PC-3 (cell line): Measurements from ENCODE around the gene SLC1A5. TPM values are rescaled to one million over a fixed set of nuclear protein-coding genes. Genes with fewer than 3 reads are reported as not detected.

Source experiments
- ATAC-seq: fragments of 200-7000 bp; cut with Tn5 transposase; 2 replicates; pipeline ENCODE4 v1.9.1; 2020; ENCODE audit warnings: mild to moderate bottlenecking, moderate library complexity
- BruUV-seq: library from RNA; stranded (reverse); fragments of 400-500 nt; replicated peaks from 2 replicates; lab custom pipeline; 2021; lab: Mats Ljungman, UMichigan
- CTCF ChIA-PET: fragments of 300-600 bp; sonication (Branson Sonifier 250); formaldehyde crosslinking; loops from one replicate; lab custom pipeline; 2022; ENCODE audit warnings: antibody characterized with exemption; lab: Charles Lee
- POLR2A ChIA-PET: fragments of 300-600 bp; sonication (Branson Sonifier 250); formaldehyde crosslinking; loops from one replicate; lab custom pipeline; 2022; ENCODE audit warnings: antibody characterized with exemption; ENCODE audit not compliant: unreplicated experiment; lab: Charles Lee
- DNase-seq: peaks from one replicate; pipeline ENCODE4 v3.0.0-alpha.2; 2015
- H2AFZ ChIP-seq: fragments of 300-600 bp; sonication (generic); 2 replicates; pipeline ENCODE4 v1.6.0; 2016; ENCODE audit warnings: antibody characterized with exemption, low read length
- H3F3A ChIP-seq: fragments of 300-600 bp; sonication (generic); one replicate; pipeline ENCODE4 v1.6.0; 2017; ENCODE audit warnings: antibody characterized with exemption, low read length, control low read depth, mild to moderate bottlenecking; ENCODE audit not compliant: unreplicated experiment
- H3K27ac ChIP-seq: fragments of 300-600 bp; sonication (generic); 2 replicates; pipeline ENCODE4 v1.5.1; 2016; ENCODE audit warnings: mild to moderate bottlenecking, low read length
- H3K27me3 ChIP-seq: fragments of 300-600 bp; sonication (generic); 2 replicates; pipeline ENCODE4 v1.6.1; 2016; ENCODE audit warnings: low read length, mixed read lengths
- H3K36me3 ChIP-seq: fragments of 300-600 bp; sonication (generic); 2 replicates; pipeline ENCODE4 v1.6.1; 2016; ENCODE audit warnings: low read depth, mixed run types, low read length, mixed read lengths
- H3K4me1 ChIP-seq: fragments of 300-600 bp; sonication (generic); 2 replicates; pipeline ENCODE4 v1.5.1; 2016; ENCODE audit warnings: low read length; ENCODE audit not compliant: insufficient read depth
- H3K4me2 ChIP-seq: fragments of 300-600 bp; sonication (generic); 2 replicates; pipeline ENCODE4 v1.6.0; 2016; ENCODE audit warnings: low read length
- H3K4me3 ChIP-seq: fragments of 300-600 bp; sonication (generic); 2 replicates; pipeline ENCODE4 v1.5.1; 2016; ENCODE audit warnings: mild to moderate bottlenecking, low read length, mixed read lengths
- H3K79me2 ChIP-seq: fragments of 300-600 bp; sonication (generic); 2 replicates; pipeline ENCODE4 v1.6.1; 2017; ENCODE audit warnings: low read length, mixed read lengths
- H3K9ac ChIP-seq: fragments of 300-600 bp; sonication (generic); 2 replicates; pipeline ENCODE4 v1.6.0; 2016; ENCODE audit warnings: mild to moderate bottlenecking, low read length
- H3K9me2 ChIP-seq: fragments of 300-600 bp; sonication (generic); replicated peaks from 2 replicates; pipeline ENCODE4 v1.6.1; 2016; ENCODE audit warnings: mixed run types, low read length, mixed read lengths
- H3K9me3 ChIP-seq: fragments of 300-600 bp; sonication (generic); 2 replicates; pipeline ENCODE4 v1.6.1; 2016; ENCODE audit warnings: low read length, mixed read lengths
- H4K20me1 ChIP-seq: fragments of 300-600 bp; sonication (generic); 2 replicates; pipeline ENCODE4 v1.6.1; 2016; ENCODE audit warnings: low read length, mixed read lengths
- CTCF ChIP-seq: fragments of 300-600 bp; sonication (generic); conservative IDR thresholded peaks from 2 replicates; pipeline ENCODE4 v1.5.1; 2017; ENCODE audit warnings: antibody characterized with exemption, low read depth, mild to moderate bottlenecking, low read length
- EZH2 ChIP-seq: fragments of 300-600 bp; sonication (generic); IDR thresholded peaks from one replicate; pipeline ENCODE4 v1.6.1; 2017; ENCODE audit warnings: antibody characterized with exemption, mild to moderate bottlenecking, low read length; ENCODE audit not compliant: unreplicated experiment
- EZH2phosphoT487 ChIP-seq: fragments of 300-600 bp; sonication (generic); IDR thresholded peaks from 2 replicates; pipeline ENCODE4 v1.6.1; 2018; ENCODE audit warnings: mild to moderate bottlenecking, antibody characterized with exemption, low read length, borderline replicate concordance
- intact Hi-C: fragments of 100-400 bp; cut with micrococcal nuclease; formaldehyde crosslinking; loops from 2 replicates; pipeline ENCODE4 v1.9.0; 2023
- total RNA-seq: library from RNA; depleted of rRNA; stranded (reverse); fragments of >200 nt; gene quantifications from 2 replicates; pipeline ENCODE4 v1.2.3, GENCODE V29; 2014

The SLC1A5 gene
- total RNA-seq, 1 experiment from 2014 or later = 97.4 TPM

- H2AFZ ChIP-seq = no peak overlapping the region
- DNase-seq = peak; percentile 28
- peaks cover 5% of the 10 kb centered on the region for H3K36me3 ChIP-seq
- H3K4me1 ChIP-seq = peaks cover 29% of the 10 kb centered on the region
- peak overlapping the region; percentile 98 for H3K4me2 ChIP-seq
- H3K4me3 ChIP-seq = peak overlapping the region; percentile 91
- POLR2A ChIA-PET = no interaction called here
- no peaks in the 10 kb centered on the region for H3F3A ChIP-seq
- H3K9me3 ChIP-seq = no peaks in the 10 kb centered on the region
- TF ChIP-seq EZH2phosphoT487 (no peak), CTCF (no peak), EZH2 (no peak)
- peak; percentile 3 for ATAC-seq
- BruUV-seq = TSS peak; percentile 76
- H4K20me1 ChIP-seq = peaks cover 11% of the 10 kb centered on the region
- no peaks in the 10 kb centered on the region for H3K27me3 ChIP-seq
- peak overlapping the region; percentile 93 for H3K9ac ChIP-seq
- H3K9me2 ChIP-seq = no peaks in the 10 kb centered on the region
- CTCF ChIA-PET = no interaction called here
- intact Hi-C loops = loop anchor here (5.0 kb wide), 1 partner anchor 40 kb away; no protein-coding TSS in a partner anchor
- peak overlapping the region; percentile 86 for H3K27ac ChIP-seq
- H3K79me2 ChIP-seq = peaks cover 58% of the 10 kb centered on the region
These were observed 798 bp downstream of the SLC1A5 start for GRCh38 chr19:46787331-46788261.

GRCh38 chr19:46787040-46787330, 1.4 kb downstream of the SLC1A5 start:
- H3K4me3 ChIP-seq = peak overlapping the region; percentile 91
- no peak overlapping the region for H2AFZ ChIP-seq
- peaks cover 11% of the 10 kb centered on the region for H4K20me1 ChIP-seq
- no TSS peak for BruUV-seq
- CTCF ChIA-PET = no interaction called here
- H3K4me1 ChIP-seq = peaks cover 23% of the 10 kb centered on the region
- intact Hi-C loops = loop anchor here (5.0 kb wide), 1 partner anchor 40 kb away; no protein-coding TSS in a partner anchor
- H3K27me3 ChIP-seq = no peaks in the 10 kb centered on the region
- POLR2A ChIA-PET = no interaction called here
- no peaks in the 10 kb centered on the region for H3F3A ChIP-seq
- TF ChIP-seq EZH2phosphoT487 (no peak), EZH2 (no peak), CTCF (no peak)
- ATAC-seq (no peak), DNase-seq (no peak)
- H3K9ac ChIP-seq = peak overlapping the region; percentile 93
- H3K36me3 ChIP-seq = peaks cover 9% of the 10 kb centered on the region
- H3K9me2 ChIP-seq = no peaks in the 10 kb centered on the region
- H3K79me2 ChIP-seq = peaks cover 61% of the 10 kb centered on the region
- H3K27ac ChIP-seq = peak overlapping the region; percentile 86
- no peaks in the 10 kb centered on the region for H3K9me3 ChIP-seq
- peak overlapping the region; percentile 98 for H3K4me2 ChIP-seq
